HUES64 (cell line): Measurements from ENCODE around the gene WRNIP1.
"Not testable (repeated sequence)": the region's sequence is repeated elsewhere in the genome, so short reads cannot be mapped to it uniquely, and the experiment has no call there.

ENCODE experiments used
- H3K27ac ChIP-seq: 2 replicates; pipeline ENCODE4 v1.7.0; 2013; ENCODE audit warnings: low read depth, low read length, inconsistent platforms
- H3K27me3 ChIP-seq: 2 replicates; pipeline ENCODE4 v1.6.1; 2013; ENCODE audit warnings: mild to moderate bottlenecking, low read length; ENCODE audit not compliant: insufficient read depth
- H3K36me3 ChIP-seq: 2 replicates; pipeline ENCODE4 v1.6.1; 2013; ENCODE audit warnings: mild to moderate bottlenecking, low read length; ENCODE audit not compliant: insufficient read depth
- H3K4me1 ChIP-seq: 2 replicates; pipeline ENCODE4 v1.6.1; 2013; ENCODE audit warnings: mild to moderate bottlenecking, low read length, moderate library complexity; ENCODE audit not compliant: insufficient read depth
- H3K4me3 ChIP-seq: 2 replicates; pipeline ENCODE4 v1.5.1; 2013; ENCODE audit warnings: mild to moderate bottlenecking, low read length, moderate library complexity
- H3K9ac ChIP-seq: 2 replicates; pipeline ENCODE4 v1.6.1; 2013; ENCODE audit warnings: mild to moderate bottlenecking, low read depth, low read length
- H3K9me3 ChIP-seq: 2 replicates; pipeline ENCODE4 v1.6.1; 2013; ENCODE audit warnings: low read depth, low read length; ENCODE audit not compliant: insufficient read depth
- WGBS: fragments of 150-250, 120-280 bp; methylation state at CpG from one replicate; pipeline ENCODE4 v1.1.7; 2013; ENCODE audit warnings: missing lambda C conversion rate; 5-methylcytosine and 5-hydroxymethylcytosine counted together

Gene WRNIP1

DNA sequence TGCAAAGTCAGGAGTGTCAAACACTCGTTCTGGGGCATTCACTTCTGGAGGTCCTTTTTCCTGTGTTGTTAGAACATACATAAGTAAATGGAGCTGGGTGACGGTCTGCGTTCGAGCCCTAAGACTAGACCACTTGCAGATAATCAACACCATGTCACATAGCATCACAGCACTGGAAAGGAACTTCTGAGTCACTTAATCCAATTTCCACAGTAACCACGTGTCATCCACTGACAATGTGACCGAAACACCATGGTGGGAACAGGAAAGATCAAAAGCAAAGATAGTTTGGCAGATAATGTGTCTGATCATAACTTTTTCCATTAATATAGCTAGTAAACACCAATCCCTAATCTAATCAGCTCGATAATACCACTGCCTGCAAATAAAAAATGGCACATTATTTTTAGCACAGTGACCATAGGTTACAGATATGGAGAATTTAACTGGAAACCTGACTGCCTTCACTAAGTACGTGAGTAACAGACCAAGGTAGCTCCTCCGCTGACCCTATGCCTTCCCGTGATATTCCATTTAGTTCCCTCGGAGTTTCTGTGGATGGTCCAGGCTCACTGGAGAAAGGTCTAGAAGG is 34.8 kb downstream of the WRNIP1 start:
- Histone ChIP-seq H3K36me3 (no peaks in the 10 kb centered on the region), H3K9ac (no peak overlapping the region), H3K9me3 (no peaks in the 10 kb centered on the region), H3K4me3 (no peak overlapping the region), H3K27ac (no peak overlapping the region), H3K27me3 (no peaks in the 10 kb centered on the region), H3K4me1 (no peaks in the 10 kb centered on the region)
- WGBS, result 92% methylated on average over 11 of the region's 11 CpGs

DNA sequence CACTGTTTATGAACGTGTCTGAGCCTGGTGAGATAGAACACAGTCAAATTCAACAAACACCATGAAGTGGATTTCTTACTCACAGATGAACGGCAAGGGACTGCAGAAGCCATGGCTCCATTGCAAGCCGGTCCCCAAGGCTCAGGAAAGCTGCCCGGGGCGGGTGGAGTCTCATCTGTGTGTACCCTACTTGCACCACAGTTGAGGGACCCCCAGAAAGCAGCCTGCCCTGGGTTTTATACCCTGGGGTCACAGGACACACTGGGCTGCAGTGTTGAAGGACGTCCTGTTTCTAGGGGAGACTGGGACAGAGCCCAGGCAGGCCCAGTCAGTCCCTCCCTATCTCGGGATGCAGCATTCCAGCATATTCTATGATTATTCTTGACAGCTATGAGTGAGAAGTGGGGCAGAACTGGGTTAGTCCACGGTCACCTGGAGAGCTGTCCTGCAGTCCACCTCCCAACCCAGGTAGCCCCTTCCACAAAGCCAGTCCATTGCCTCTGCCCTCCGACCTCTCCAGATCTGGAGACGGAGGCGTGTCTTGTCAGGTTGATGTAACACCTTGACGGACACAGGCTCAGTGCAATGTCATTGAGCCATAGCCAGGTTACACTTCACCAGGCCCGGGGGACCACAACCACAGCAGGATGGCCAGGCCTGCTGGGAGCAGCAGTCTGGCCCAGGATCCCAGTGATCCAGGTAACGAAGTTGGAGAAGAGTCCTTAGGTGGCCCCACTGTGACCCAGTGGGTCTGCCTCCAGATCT is 35.5 kb downstream of the WRNIP1 start:
- Histone ChIP-seq H3K9ac (no peak overlapping the region), H3K27me3 (no peaks in the 10 kb centered on the region), H3K9me3 (no peaks in the 10 kb centered on the region), H3K27ac (no peak overlapping the region), H3K4me1 (no peaks in the 10 kb centered on the region), H3K36me3 (no peaks in the 10 kb centered on the region), H3K4me3 (no peak overlapping the region)
- 95% methylated on average over 14 of the region's 14 CpGs for WGBS

DNA sequence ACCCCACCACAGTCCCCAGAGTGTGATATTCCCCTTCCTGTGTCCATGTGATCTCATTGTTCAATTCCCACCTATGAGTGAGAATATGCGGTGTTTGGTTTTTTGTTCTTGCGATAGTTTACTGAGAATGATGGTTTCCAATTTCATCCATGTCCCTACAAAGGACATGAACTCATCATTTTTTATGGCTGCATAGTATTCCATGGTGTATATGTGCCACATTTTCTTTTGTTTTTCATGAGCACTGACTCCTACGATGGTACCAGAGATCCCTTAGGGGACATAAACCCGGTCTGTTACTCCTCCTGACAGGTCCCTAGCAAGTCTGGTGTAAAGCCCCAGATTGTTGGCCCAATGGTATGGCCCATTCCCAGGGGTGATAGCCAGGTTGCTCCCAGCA is 36.5 kb downstream of the WRNIP1 start:
- not testable (repeated sequence) for H3K9me3 ChIP-seq, H3K4me3 ChIP-seq, H3K36me3 ChIP-seq, H3K27me3 ChIP-seq, H3K4me1 ChIP-seq, H3K9ac ChIP-seq, H3K27ac ChIP-seq
- 93% methylated on average over 2 of the region's 4 CpGs for WGBS

DNA sequence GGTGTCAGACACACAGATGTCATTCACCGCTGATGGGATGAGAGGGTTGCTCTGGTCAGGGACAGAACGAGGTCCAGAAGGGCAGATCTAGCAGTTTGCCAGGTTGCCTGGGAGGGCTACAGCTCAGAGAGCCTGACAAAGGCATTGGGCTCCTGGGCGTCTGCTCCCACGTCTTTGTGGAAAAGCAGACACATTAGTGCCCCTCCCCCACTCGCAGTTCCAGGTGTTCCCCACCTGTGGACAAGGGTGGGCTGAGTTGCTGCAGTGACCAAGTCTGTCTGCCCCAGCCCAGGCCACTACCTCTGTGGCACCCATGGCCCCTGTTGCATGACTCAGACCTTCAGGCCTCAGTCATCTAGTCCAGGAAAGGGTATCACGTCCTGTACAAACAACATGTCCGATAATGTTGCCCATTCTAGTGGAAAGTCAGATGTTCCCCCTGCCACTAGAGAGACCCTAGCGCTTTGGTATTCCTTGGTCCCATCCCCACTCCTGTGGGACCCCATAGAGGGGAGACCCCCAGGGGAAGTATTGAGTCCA is 37.4 kb downstream of the WRNIP1 start:
- Histone ChIP-seq H3K4me3 (no peak overlapping the region), H3K9ac (no peak overlapping the region), H3K36me3 (no peaks in the 10 kb centered on the region), H3K27me3 (no peaks in the 10 kb centered on the region), H3K27ac (no peak overlapping the region), H3K4me1 (no peaks in the 10 kb centered on the region), H3K9me3 (no peaks in the 10 kb centered on the region)
- 91% methylated on average over 8 of the region's 8 CpGs for WGBS

DNA sequence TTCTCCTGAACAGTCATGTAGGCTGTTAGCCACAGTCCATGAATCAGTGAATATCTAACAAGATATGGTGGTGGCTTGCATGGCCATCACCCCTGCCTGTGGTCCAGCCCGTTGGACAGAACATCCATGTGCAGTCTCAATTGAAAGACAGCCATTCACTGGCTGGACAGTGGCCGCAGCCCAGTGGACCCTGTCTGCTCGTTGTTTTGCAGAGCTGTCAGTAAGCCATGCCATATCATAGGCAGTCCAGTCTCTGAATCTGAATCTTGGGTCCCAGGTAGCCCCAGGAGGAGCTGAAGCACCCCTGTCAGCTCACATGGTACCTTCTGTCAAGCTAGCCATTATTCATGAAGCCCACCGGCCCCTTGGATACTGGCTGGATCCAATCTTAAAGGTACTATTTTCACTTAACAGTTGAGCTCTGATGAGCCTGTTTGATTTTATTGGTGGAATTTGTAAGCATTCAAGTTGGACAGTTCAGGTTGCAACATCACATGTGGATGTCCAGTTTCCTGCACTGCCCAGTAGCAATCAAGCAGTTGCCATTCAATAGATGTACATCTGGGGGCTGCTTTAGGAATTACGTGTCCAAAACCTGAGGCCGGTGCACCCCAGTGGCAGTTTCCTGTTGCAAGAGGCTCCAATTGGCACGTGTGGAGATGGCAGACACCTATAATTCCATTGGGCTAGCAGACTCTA is 38.7 kb downstream of the WRNIP1 start:
- Histone ChIP-seq H3K9ac (no peak overlapping the region), H3K36me3 (no peaks in the 10 kb centered on the region), H3K4me1 (no peaks in the 10 kb centered on the region), H3K27me3 (no peaks in the 10 kb centered on the region), H3K27ac (no peak overlapping the region), H3K9me3 (no peaks in the 10 kb centered on the region), H3K4me3 (no peak overlapping the region)
- 93% methylated on average over 7 of the region's 7 CpGs for WGBS

DNA sequence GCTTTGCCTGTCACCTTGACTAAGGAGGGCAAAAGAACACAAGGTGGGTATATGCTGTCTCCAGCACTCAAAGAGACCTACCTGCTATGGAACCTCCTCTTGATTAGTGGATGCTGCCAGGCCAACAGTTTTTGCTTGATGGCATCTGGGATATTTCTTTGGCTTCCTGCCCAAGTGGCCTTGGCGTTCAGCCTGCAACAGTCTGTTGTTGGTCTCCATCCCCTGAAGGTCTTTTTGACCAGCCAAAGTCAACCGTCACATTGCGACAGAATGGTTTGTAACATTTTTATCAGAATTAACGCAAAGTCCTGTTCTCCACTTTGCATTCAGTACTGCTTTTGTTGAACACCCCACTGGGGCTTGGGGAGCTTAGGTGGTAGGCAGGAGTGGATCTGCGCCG is 39.3 kb downstream of the WRNIP1 start:
- H3K27ac ChIP-seq, result no peak overlapping the region
- WGBS, result 98% methylated on average over 6 of the region's 6 CpGs

DNA sequence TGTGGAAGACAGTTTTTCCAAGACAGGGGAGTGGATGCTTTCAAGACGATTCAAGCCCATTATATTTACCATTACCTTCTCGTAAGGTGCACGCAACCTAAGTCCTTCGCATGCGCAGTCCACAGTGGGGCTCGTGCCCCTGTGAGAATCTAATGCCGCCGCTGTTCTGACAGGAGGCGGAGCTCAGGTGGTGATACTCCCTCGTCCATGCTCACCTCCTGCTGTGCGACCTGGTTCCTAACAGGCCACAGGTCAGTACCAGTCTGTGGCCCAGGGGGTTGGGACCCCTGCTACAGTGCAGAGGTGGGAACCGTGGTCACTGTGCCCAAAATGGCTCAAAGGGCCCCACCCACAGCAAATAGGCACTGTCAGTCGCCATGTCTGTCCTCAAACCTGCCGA is 39.8 kb downstream of the WRNIP1 start:
- Histone ChIP-seq H3K27ac (no peak overlapping the region), H3K27me3 (no peaks in the 10 kb centered on the region), H3K9me3 (no peaks in the 10 kb centered on the region), H3K9ac (no peak overlapping the region), H3K36me3 (no peaks in the 10 kb centered on the region), H3K4me1 (no peaks in the 10 kb centered on the region), H3K4me3 (no peak overlapping the region)
- WGBS, result 92% methylated on average over 14 of the region's 14 CpGs

More for the DNA sequence above, 39.3 kb downstream of the WRNIP1 start:
- Histone ChIP-seq H3K4me1 (no peaks in the 10 kb centered on the region), H3K4me3 (no peak overlapping the region), H3K27me3 (no peaks in the 10 kb centered on the region), H3K9me3 (no peaks in the 10 kb centered on the region), H3K36me3 (no peaks in the 10 kb centered on the region), H3K9ac (no peak overlapping the region)

DNA sequence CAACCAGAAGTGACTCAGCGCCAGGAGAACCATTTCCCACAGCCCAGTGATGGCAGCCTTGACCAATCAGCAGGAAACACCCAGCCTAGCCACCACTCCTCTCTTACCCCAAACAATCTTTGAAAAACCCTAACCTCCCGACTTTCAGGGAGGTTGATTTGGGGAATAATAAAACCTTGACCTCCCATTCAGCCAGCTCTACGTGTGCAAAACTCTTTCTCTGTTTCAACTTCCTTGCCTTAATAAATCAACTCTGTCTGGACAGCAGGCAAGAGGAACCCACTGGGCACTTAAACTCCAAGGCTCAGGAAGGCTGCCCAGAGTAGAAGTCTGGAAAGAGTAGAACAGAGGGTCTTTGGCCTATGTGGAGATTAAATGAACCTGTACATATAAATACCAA is 41.5 kb downstream of the WRNIP1 start:
- H3K9ac ChIP-seq, result no peak overlapping the region
- no peaks in the 10 kb centered on the region for H3K27me3 ChIP-seq
- WGBS, result 94% methylated on average over 3 of the region's 3 CpGs
- no peak overlapping the region for H3K4me3 ChIP-seq
- H3K4me1 ChIP-seq, result no peaks in the 10 kb centered on the region
- no peak overlapping the region for H3K27ac ChIP-seq
- H3K36me3 ChIP-seq, result no peaks in the 10 kb centered on the region
- no peaks in the 10 kb centered on the region for H3K9me3 ChIP-seq

DNA sequence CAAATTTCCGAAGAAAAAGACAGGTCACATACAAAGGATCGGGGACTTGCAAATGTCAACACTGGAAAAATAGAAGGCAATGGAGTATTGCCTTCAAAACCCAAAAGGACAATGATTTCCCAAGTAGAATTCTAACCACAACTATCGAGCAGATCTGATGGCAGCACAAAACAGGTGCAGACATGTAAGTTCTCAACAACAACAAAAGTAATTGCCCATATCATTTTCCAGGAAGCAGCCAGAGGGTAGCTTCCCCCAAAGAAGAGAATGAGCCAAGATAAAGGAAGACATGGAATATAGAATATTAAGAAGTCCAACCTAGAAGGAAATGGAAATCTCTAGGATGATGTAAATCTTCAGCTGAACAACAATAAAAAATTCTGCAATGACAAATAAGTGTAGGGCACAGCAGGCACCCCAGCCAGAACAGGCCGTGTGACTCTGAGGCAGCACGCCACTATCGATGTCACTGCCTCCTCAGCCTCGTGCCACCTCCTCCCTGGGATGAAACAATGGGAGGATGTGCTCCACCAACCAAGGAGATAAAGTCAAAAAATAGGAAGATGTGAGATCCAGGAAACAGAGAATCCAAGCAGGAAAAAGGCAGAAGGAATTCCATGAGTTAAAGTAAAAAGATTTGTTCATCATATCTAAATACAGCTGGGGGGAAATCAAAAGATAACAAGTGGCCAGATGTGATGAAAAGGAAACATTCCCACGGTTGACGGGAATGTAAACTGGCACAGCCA is 42.3 kb downstream of the WRNIP1 start:
- 88% methylated on average over 9 of the region's 9 CpGs for WGBS
- no peak overlapping the region for H3K27ac ChIP-seq
- no peaks in the 10 kb centered on the region for H3K4me1 ChIP-seq
- H3K36me3 ChIP-seq, result no peaks in the 10 kb centered on the region
- no peaks in the 10 kb centered on the region for H3K27me3 ChIP-seq
- H3K9me3 ChIP-seq, result no peaks in the 10 kb centered on the region
- H3K9ac ChIP-seq, result no peak overlapping the region
- H3K4me3 ChIP-seq, result no peak overlapping the region

DNA sequence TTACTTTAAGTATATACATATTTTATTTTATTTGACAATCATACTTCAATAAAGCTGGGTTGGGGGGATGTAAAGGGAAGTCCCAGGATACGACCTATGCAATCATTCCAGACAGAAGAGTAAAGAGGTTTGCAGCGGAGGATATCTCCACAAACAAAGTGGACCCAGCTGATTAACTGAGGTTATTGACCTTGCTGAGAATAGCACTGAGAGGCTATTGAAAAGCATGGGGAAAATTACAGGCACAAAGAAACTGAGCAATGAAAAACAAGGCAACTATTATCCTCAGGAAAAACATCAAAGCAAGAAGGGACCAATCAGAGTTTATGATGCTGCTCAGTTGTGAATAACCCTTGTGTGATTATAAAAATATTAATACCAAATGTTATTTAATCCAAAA is 43.8 kb downstream of the WRNIP1 start:
- H3K27me3 ChIP-seq, result no peaks in the 10 kb centered on the region
- WGBS, result 84% methylated on average over 2 of the region's 2 CpGs
- no peaks in the 10 kb centered on the region for H3K9me3 ChIP-seq
- H3K4me1 ChIP-seq, result no peaks in the 10 kb centered on the region
- no peak overlapping the region for H3K27ac ChIP-seq
- H3K36me3 ChIP-seq, result no peaks in the 10 kb centered on the region
- H3K9ac ChIP-seq, result no peak overlapping the region
- H3K4me3 ChIP-seq, result no peak overlapping the region
